ENCODE data around the gene SORL1. TPM values are rescaled to one million over a fixed set of nuclear protein-coding genes. Genes with fewer than 3 reads are reported as not detected.

SORL1 gene
- total RNA-seq, 1 donor from 2014 or later, result 11.3 TPM

- no peak for TF ChIP-seq CTCF (IDR thresholded peaks at IDR 0.05; ENCODE audit: insufficient read depth, low read length, severe bottlenecking)
- H3K36me3 ChIP-seq (ENCODE audit: control insufficient read depth, insufficient read depth, low read length), result no peaks in the 10 kb centered on the region
- H3K4me3 ChIP-seq (ENCODE audit: low read depth, low read length), result peak overlapping the region; percentile 67
- DNase-seq (ENCODE audit: low read depth) (no peak), FAIRE-seq (no peak)
- no peaks in the 10 kb centered on the region for H3K27me3 ChIP-seq (ENCODE audit: control insufficient read depth, insufficient read depth, low read length)
These were observed 732 bp upstream of the SORL1 start for GRCh38 chr11:121451178-121451985.

GRCh38 chr11:121452609-121453150 is 566 bp downstream of the SORL1 start, which contains the start of gene SORL1-AS1:
Gene SORL1-AS1, minus strand, starts transcription at chr11:121452967.
- H3K4me3 ChIP-seq (ENCODE audit: low read depth, low read length), result peak within 1 kb of the TSS; percentile 67
- H3K27me3 ChIP-seq (ENCODE audit: control insufficient read depth, insufficient read depth, low read length), result no peaks in the 10 kb centered on the region
- TF ChIP-seq CTCF (IDR thresholded peaks at IDR 0.05; ENCODE audit: insufficient read depth, low read length, severe bottlenecking), result no peak
- FAIRE-seq (no peak), DNase-seq (ENCODE audit: low read depth) (peak; percentile 41)
- no peaks in the 10 kb centered on the region for H3K36me3 ChIP-seq (ENCODE audit: control insufficient read depth, insufficient read depth, low read length)

- FAIRE-seq (no peak), DNase-seq (ENCODE audit: low read depth) (no peak)
- Histone ChIP-seq H3K4me3 (ENCODE audit: low read depth, low read length) (no peak overlapping the region), H3K36me3 (ENCODE audit: control insufficient read depth, insufficient read depth, low read length) (no peaks in the 10 kb centered on the region), H3K27me3 (ENCODE audit: control insufficient read depth, insufficient read depth, low read length) (no peaks in the 10 kb centered on the region)
- no peak for TF ChIP-seq CTCF (IDR thresholded peaks at IDR 0.05; ENCODE audit: insufficient read depth, low read length, severe bottlenecking)
These were observed 1.6 kb downstream of the SORL1 start for GRCh38 chr11:121453589-121454299.

- no peak for TF ChIP-seq CTCF (IDR thresholded peaks at IDR 0.05; ENCODE audit: insufficient read depth, low read length, severe bottlenecking)
- FAIRE-seq (no peak), DNase-seq (ENCODE audit: low read depth) (no peak)
- Histone ChIP-seq H3K36me3 (ENCODE audit: control insufficient read depth, insufficient read depth, low read length) (no peaks in the 10 kb centered on the region), H3K4me3 (ENCODE audit: low read depth, low read length) (no peak overlapping the region), H3K27me3 (ENCODE audit: control insufficient read depth, insufficient read depth, low read length) (no peaks in the 10 kb centered on the region)
These were observed 3.0 kb downstream of the SORL1 start for GRCh38 chr11:121455115-121455514.

- TF ChIP-seq CTCF (IDR thresholded peaks at IDR 0.05; ENCODE audit: insufficient read depth, low read length, severe bottlenecking), result no peak
- Histone ChIP-seq H3K27me3 (ENCODE audit: control insufficient read depth, insufficient read depth, low read length) (no peaks in the 10 kb centered on the region), H3K36me3 (ENCODE audit: control insufficient read depth, insufficient read depth, low read length) (no peaks in the 10 kb centered on the region), H3K4me3 (ENCODE audit: low read depth, low read length) (no peak overlapping the region)
- FAIRE-seq (no peak), DNase-seq (ENCODE audit: low read depth) (no peak)
These were observed 4.0 kb downstream of the SORL1 start for GRCh38 chr11:121456151-121456550.
